H1 (cell line): Measurements from ENCODE around the gene SYT2. TPM values are rescaled to one million over a fixed set of nuclear protein-coding genes. Genes with fewer than 3 reads are reported as not detected.

Experiments
- RBBP5 ChIP-seq: IDR thresholded peaks from 2 replicates; pipeline ENCODE4 v1.7.1; 2012; ENCODE audit warnings: low read depth, mild to moderate bottlenecking, inconsistent platforms, low read length, moderate library complexity, borderline replicate concordance
- polyA plus RNA-seq, 7 experiments: library from polyadenylated mRNA; depleted of rRNA in 3 of 7; stranded (reverse) in 5 of 7; unstranded in 2 of 7; fragments of >200 nt in 5 of 7; fragments of 200-250 nt in 2 of 7; gene quantifications; 1 replicate in 5 of 7; 2 replicates in 1 of 7; 4 replicates in 1 of 7; pipeline versions ENCODE4 v1.2.1 to v1.2.3, GENCODE V29; 2011 to 2013; ENCODE audit warnings: missing spikeins in 2 of 7, mixed read lengths in 2 of 7
- total RNA-seq: library from RNA; stranded (reverse); fragmentation: NEBNext Ultra II Directional; extraction: Animal tissue kit (Norgen Biotek cat#: 25700); gene quantifications from 2 replicates; pipeline ENCODE4 v1.2.1, GENCODE V29; 2021

The SYT2 gene
- total and polyA plus RNA-seq, 2 of the 8 experiments (the other 6 are each of a cell fraction or from before 2014, with no cell fraction given): 2.8 to 11.0 TPM

- TF ChIP-seq RBBP5: no peak
- TF ChIP-seq, all 59 proteins: peak for 0
Measured at GRCh38 chr1:202708456-202709275, 1.6 kb downstream of the SYT2 start (continued).
